IMR-90 (cell line): Measurements from ENCODE around the gene IL1RAP. TPM values are rescaled to one million over a fixed set of nuclear protein-coding genes. Genes with fewer than 3 reads are reported as not detected.

Experiments used
- ATAC-seq: fragments of 200-7000 bp; cut with Tn5 transposase; 2 replicates; pipeline ENCODE4 v1.9.1; 2020; ENCODE audit warnings: low read depth, mild to moderate bottlenecking, moderate library complexity
- BruUV-seq: library from RNA; stranded (reverse); fragments of 400-500 nt; replicated peaks from 2 replicates; lab custom pipeline; 2021; lab: Mats Ljungman, UMichigan
- CTCF ChIA-PET: fragments of 300-600 bp; formaldehyde crosslinking; extraction: SDS; loops from one replicate; lab custom pipeline; 2021; ENCODE audit warnings: antibody characterized with exemption; lab: Yijun Ruan, JAX
- POLR2A ChIA-PET: fragments of 300-600 bp; sonication (Branson Sonifier 250); formaldehyde crosslinking; loops from one replicate; lab custom pipeline; 2022; ENCODE audit warnings: antibody characterized with exemption; ENCODE audit not compliant: unreplicated experiment; lab: Charles Lee
- DNase-seq: peaks from one replicate; pipeline ENCODE4 v3.0.0; 2013
- H2AFZ ChIP-seq: replicated peaks from 2 replicates; pipeline ENCODE3; 2013; ENCODE audit warnings: low read length, mild to moderate bottlenecking; ENCODE audit not compliant: poor library complexity
- H2AK5ac ChIP-seq: 2 replicates; pipeline ENCODE4 v1.6.1; 2013; ENCODE audit warnings: low read depth, low read length, inconsistent platforms
- H2AK9ac ChIP-seq: replicated peaks from 2 replicates; pipeline ENCODE3; 2013; ENCODE audit warnings: mild to moderate bottlenecking, low read depth, low read length, moderate library complexity; ENCODE audit not compliant: poor library complexity
- H2BK120ac ChIP-seq: 2 replicates; pipeline ENCODE4 v1.6.1; 2013; ENCODE audit warnings: low read depth, low read length, inconsistent platforms
- H2BK15ac ChIP-seq: 3 replicates; pipeline ENCODE4 v1.6.1; 2013; ENCODE audit warnings: low read depth, low read length, inconsistent platforms
- H2BK20ac ChIP-seq: 2 replicates; pipeline ENCODE4 v1.6.1; 2013; ENCODE audit warnings: low read depth, mild to moderate bottlenecking, inconsistent platforms, low read length, moderate library complexity
- H2BK5ac ChIP-seq: 2 replicates; pipeline ENCODE4 v1.6.1; 2013; ENCODE audit warnings: mild to moderate bottlenecking, low read depth, low read length, inconsistent platforms; ENCODE audit not compliant: poor library complexity, severe bottlenecking
- H3K14ac ChIP-seq: replicated peaks from 2 replicates; pipeline ENCODE4 v1.6.1; 2013; ENCODE audit warnings: low read depth, low read length, inconsistent platforms
- H3K18ac ChIP-seq: 2 replicates; pipeline ENCODE4 v1.6.1; 2013; ENCODE audit warnings: low read depth, low read length, control low read depth
- H3K23ac ChIP-seq: 2 replicates; pipeline ENCODE4 v1.6.1; 2013; ENCODE audit warnings: low read depth, low read length, inconsistent platforms
- H3K27ac ChIP-seq: 2 replicates; pipeline ENCODE4 v1.5.1; 2013; ENCODE audit warnings: mild to moderate bottlenecking, control low read depth, low read length; ENCODE audit not compliant: insufficient read depth
- H3K27me3 ChIP-seq: 2 replicates; pipeline ENCODE4 v1.6.1; 2013; ENCODE audit warnings: low read length; ENCODE audit not compliant: control insufficient read depth, insufficient read depth
- H3K36me3 ChIP-seq: 2 replicates; pipeline ENCODE4 v1.6.1; 2013; ENCODE audit warnings: low read length, mixed read lengths; ENCODE audit not compliant: control insufficient read depth, insufficient read depth
- H3K4ac ChIP-seq: 2 replicates; pipeline ENCODE4 v1.6.1; 2013; ENCODE audit warnings: low read depth, low read length, inconsistent platforms
- H3K4me1 ChIP-seq: 2 replicates; pipeline ENCODE4 v1.6.1; 2013; ENCODE audit warnings: low read length, mixed read lengths; ENCODE audit not compliant: control insufficient read depth, insufficient read depth
- H3K4me2 ChIP-seq: 2 replicates; pipeline ENCODE4 v1.6.1; 2013; ENCODE audit warnings: low read depth, mild to moderate bottlenecking, control low read depth, low read length, moderate library complexity
- H3K4me3 ChIP-seq: 2 replicates; pipeline ENCODE4 v1.5.1; 2013; ENCODE audit warnings: low read depth, mild to moderate bottlenecking, control low read depth, low read length, moderate library complexity; ENCODE audit not compliant: insufficient read depth
- H3K56ac ChIP-seq: 2 replicates; pipeline ENCODE4 v1.6.1; 2013; ENCODE audit warnings: low read length, inconsistent platforms; ENCODE audit not compliant: insufficient read depth; ENCODE audit errors: extremely low read depth
- H3K79me1 ChIP-seq, 2 experiments: 2 replicates each; pipeline ENCODE4 v1.6.1; 2013; ENCODE audit warnings: low read length in 2 of 2, inconsistent platforms in 1 of 2, low read depth in 1 of 2
- H3K9ac ChIP-seq: 2 replicates; pipeline ENCODE4 v1.6.1; 2013; ENCODE audit warnings: low read depth, low read length, control low read depth
- H3K9me1 ChIP-seq: 2 replicates; pipeline ENCODE4 v1.6.1; 2013; ENCODE audit warnings: low read length, inconsistent platforms; ENCODE audit not compliant: insufficient read depth
- H3K9me3 ChIP-seq: 2 replicates; pipeline ENCODE4 v1.6.1; 2013; ENCODE audit warnings: low read length; ENCODE audit not compliant: control insufficient read depth, insufficient read depth
- H4K20me1 ChIP-seq: 2 replicates; pipeline ENCODE4 v1.6.1; 2013; ENCODE audit warnings: low read length, inconsistent platforms; ENCODE audit not compliant: insufficient read depth
- H4K5ac ChIP-seq: 2 replicates; pipeline ENCODE4 v1.6.1; 2013; ENCODE audit warnings: mild to moderate bottlenecking, low read depth, low read length, control low read depth
- H4K8ac ChIP-seq, 2 experiments: 2 replicates each; pipeline ENCODE4 v1.6.1; 2013; ENCODE audit warnings: low read depth in 2 of 2, low read length in 2 of 2, control low read depth in 1 of 2, inconsistent platforms in 1 of 2
- H4K91ac ChIP-seq: 2 replicates; pipeline ENCODE4 v1.6.1; 2013; ENCODE audit warnings: low read depth, low read length, inconsistent platforms; ENCODE audit not compliant: insufficient read depth
- CEBPB ChIP-seq: IDR thresholded peaks from 2 replicates; pipeline ENCODE4 v1.6.1; 2012; ENCODE audit warnings: low read depth, low read length, improper control_type of control experiment
- CHD1 ChIP-seq: IDR thresholded peaks from 2 replicates; pipeline ENCODE4 v1.6.1; 2012; ENCODE audit warnings: low read depth, low read length, improper control_type of control experiment
- FOS ChIP-seq: fragments of 150-350 bp; IDR thresholded peaks from 2 replicates; pipeline ENCODE4 v1.6.1; 2016; ENCODE audit warnings: low read depth, low read length
- MAFK ChIP-seq: IDR thresholded peaks from 2 replicates; pipeline ENCODE4 v1.6.1; 2012; ENCODE audit warnings: low read depth, low read length, improper control_type of control experiment
- MAZ ChIP-seq: IDR thresholded peaks from 2 replicates; pipeline ENCODE4 v1.6.1; 2012; ENCODE audit warnings: low read depth, mild to moderate bottlenecking, low read length, improper control_type of control experiment, moderate library complexity, borderline replicate concordance
- MXI1 ChIP-seq: IDR thresholded peaks from 2 replicates; pipeline ENCODE4 v1.6.1; 2012; ENCODE audit warnings: low read depth, mild to moderate bottlenecking, low read length, moderate library complexity, borderline replicate concordance
- WGBS, 2 experiments: methylation state at CpG; one replicate each; pipeline versions ENCODE4 v1.1.5 to v1.1.7; 2013; ENCODE audit warnings: missing lambda C conversion rate in 2 of 2; ENCODE audit not compliant: insufficient read length in 1 of 2; ENCODE audit errors: extremely low coverage in 2 of 2; 5-methylcytosine and 5-hydroxymethylcytosine counted together
- dilution Hi-C: fragments of 300-500 bp; cut with HindIII; formaldehyde crosslinking; loops from one replicate; pipeline ENCODE4 v1.14.3; 2018; ENCODE audit warnings: low sequenced_read_pairs; ENCODE audit not compliant: unreplicated experiment
- in situ Hi-C: fragments of 300-500 bp; cut with MboI; formaldehyde crosslinking; loops from 3 replicates; pipeline ENCODE4 v1.14.3; 2019; ENCODE audit warnings: low sequenced_read_pairs, inconsistent platforms, mixed read lengths
- intact Hi-C: fragments of 100-400 bp; cut with micrococcal nuclease; formaldehyde crosslinking; loops from 2 replicates; pipeline ENCODE4 v1.10.0; 2022
- polyA plus RNA-seq, 3 experiments: library from polyadenylated mRNA; depleted of rRNA; stranded (reverse); fragments of >200 nt; gene quantifications; 2 replicates each; pipeline ENCODE4 v1.2.3, GENCODE V29; 2012; ENCODE audit warnings: low replicate concordance in 1 of 3
- total RNA-seq: library from RNA; depleted of rRNA; stranded (reverse); fragments of >200 nt; gene quantifications from 2 replicates; pipeline ENCODE4 v1.2.3, GENCODE V29; 2012

IL1RAP gene
- total and polyA plus RNA-seq, 2 of the 4 experiments (the other 2 are of a cell fraction) = 8.3 to 11.3 TPM

DNA sequence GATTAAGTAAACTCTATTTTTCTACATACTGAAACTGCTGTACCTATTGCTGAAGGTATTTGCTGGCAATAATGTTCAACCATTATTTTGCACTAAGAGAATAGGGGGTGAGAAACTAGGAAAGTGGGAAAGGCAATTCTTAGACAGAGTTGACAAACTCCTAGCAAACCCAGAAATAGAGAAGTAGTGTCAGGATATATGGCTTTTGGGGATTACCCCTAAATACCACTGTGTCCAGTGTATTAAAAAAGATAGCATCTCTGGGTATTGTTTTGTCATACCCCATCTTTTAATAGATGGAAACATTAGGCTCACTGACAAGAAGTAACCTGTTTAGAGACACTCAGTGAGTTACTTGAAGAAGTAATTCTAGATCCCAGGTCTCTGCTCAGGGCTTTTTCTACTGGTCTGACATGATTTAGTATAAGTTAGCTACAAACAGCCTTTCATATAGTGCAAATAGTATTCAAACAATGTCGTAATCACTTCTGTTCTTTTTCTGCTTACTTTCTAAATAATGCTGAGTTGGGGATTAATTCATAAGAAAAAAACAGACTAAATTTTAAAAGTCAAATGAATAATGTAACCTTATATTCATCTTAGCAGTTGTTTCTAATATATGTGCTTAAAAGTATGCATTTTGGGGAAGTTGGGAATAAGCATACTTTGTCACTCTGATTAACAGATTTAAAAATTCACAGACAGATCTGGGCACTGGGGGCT is 107.2 kb downstream of the IL1RAP start:
- Histone ChIP-seq H4K5ac (no peak overlapping the region), H3K27ac (no peak overlapping the region), H3K4me1 (peaks cover 4% of the 10 kb centered on the region), H3K9me1 (no peaks in the 10 kb centered on the region), H2AFZ (no peak overlapping the region), H3K18ac (no peak overlapping the region), H3K9ac (no peak overlapping the region), H3K36me3 (peaks cover 6% of the 10 kb centered on the region), H3K4me2 (no peak overlapping the region), H3K23ac (no peak overlapping the region), H4K91ac (no peak overlapping the region), H3K4me3 (no peak overlapping the region), H3K79me1 (no peaks in the 10 kb centered on the region), H2AK9ac (no peak overlapping the region), H3K9me3 (no peaks in the 10 kb centered on the region), H2BK20ac (no peak overlapping the region), H3K14ac (no peak overlapping the region), H3K56ac (no peak overlapping the region), H2BK15ac (no peak overlapping the region), H3K4ac (no peak overlapping the region), H2BK5ac (no peak overlapping the region), H4K8ac (no peak overlapping the region), H2BK120ac (no peak overlapping the region), H2AK5ac (no peak overlapping the region), H4K20me1 (no peaks in the 10 kb centered on the region), H3K27me3 (no peaks in the 10 kb centered on the region)
- BruUV-seq = no TSS peak
- POLR2A ChIA-PET = no interaction called here
- no CpG with 5 or more reads among the region's 1 CpG for WGBS, 2 experiments
- in situ Hi-C loops = no loop called here
- TF ChIP-seq MAFK (peak; percentile 62), CEBPB (no peak), MAZ (no peak), FOS (no peak), MXI1 (no peak), CHD1 (no peak)
- ATAC-seq (no peak), DNase-seq (no peak)
- CTCF ChIA-PET = no interaction called here
- dilution Hi-C loops = no loop called here
- intact Hi-C loops = no loop called here
